Fibroblast of lung (primary cell): ENCODE measurements around the gene BCO2. TPM values are rescaled to one million over a fixed set of nuclear protein-coding genes. Genes with fewer than 3 reads are reported as not detected.

Experiments
- DNase-seq, 2 donors: peaks; one replicate each; pipeline versions ENCODE4 v3.0.0 to v3.0.0-alpha.2; 2010; ENCODE audit warnings: low read depth in 2 of 2
- H2AFZ ChIP-seq: 2 replicates; pipeline ENCODE4 v1.5.1; 2012; ENCODE audit warnings: low read length, control low read depth, inconsistent platforms
- H3K27ac ChIP-seq: 2 replicates; pipeline ENCODE4 v1.5.1; 2011; ENCODE audit warnings: low read length, control low read depth; ENCODE audit not compliant: insufficient read depth
- H3K27me3 ChIP-seq: 2 replicates; pipeline ENCODE4 v1.5.1; 2011; ENCODE audit warnings: mild to moderate bottlenecking, low read length; ENCODE audit not compliant: control insufficient read depth, insufficient read depth
- H3K36me3 ChIP-seq: 2 replicates; pipeline ENCODE4 v1.5.1; 2011; ENCODE audit warnings: low read length; ENCODE audit not compliant: control insufficient read depth, insufficient read depth
- H3K4me1 ChIP-seq: 2 replicates; pipeline ENCODE4 v1.5.1; 2011; ENCODE audit warnings: low read length; ENCODE audit not compliant: control insufficient read depth, insufficient read depth; ENCODE audit errors: extremely low read depth
- H3K4me2 ChIP-seq: 2 replicates; pipeline ENCODE4 v1.5.1; 2011; ENCODE audit warnings: low read length, control low read depth; ENCODE audit not compliant: insufficient read depth; ENCODE audit errors: extremely low read depth
- H3K4me3 ChIP-seq, 4 experiments: fragments of 200-600 bp in 1 of 4; sonication (generic) in 1 of 4; replicated peaks in 1 of 4; 2 replicates each; pipeline ENCODE4 v1.5.1; 2011 to 2016; ENCODE audit warnings: low read length in 4 of 4, low read depth in 3 of 4, mild to moderate bottlenecking in 3 of 4, control low read depth in 2 of 4, inconsistent platforms in 1 of 4, mixed read lengths in 1 of 4; ENCODE audit not compliant: insufficient read depth in 1 of 4; ENCODE audit errors: control extremely low read depth in 1 of 4
- H3K79me2 ChIP-seq: 2 replicates; pipeline ENCODE4 v1.5.1; 2012; ENCODE audit warnings: mild to moderate bottlenecking, low read length, inconsistent platforms; ENCODE audit not compliant: control insufficient read depth, insufficient read depth
- H3K9ac ChIP-seq: 2 replicates; pipeline ENCODE4 v1.5.1; 2011; ENCODE audit warnings: mild to moderate bottlenecking, low read length, control low read depth; ENCODE audit not compliant: insufficient read depth
- H3K9me3 ChIP-seq: 2 replicates; pipeline ENCODE4 v1.5.1; 2012; ENCODE audit warnings: low read depth, low read length; ENCODE audit not compliant: control insufficient read depth, insufficient read depth
- H4K20me1 ChIP-seq: 2 replicates; pipeline ENCODE4 v1.5.1; 2011; ENCODE audit warnings: low read length; ENCODE audit not compliant: control insufficient read depth, insufficient read depth; ENCODE audit errors: extremely low read depth
- EZH2 ChIP-seq: IDR thresholded peaks from 2 replicates; pipeline ENCODE4 v1.5.1; 2012; ENCODE audit warnings: low read length, control low read depth, mild to moderate bottlenecking; ENCODE audit errors: missing control alignments
- polyA plus RNA-seq, 2 donors: library from polyadenylated mRNA; depleted of rRNA in 1 of 2; stranded (reverse) in 1 of 2; unstranded in 1 of 2; fragments of >200 nt; gene quantifications; 2 replicates each; pipeline ENCODE4 v1.2.1, GENCODE V29; 2011 to 2012; ENCODE audit warnings: missing spikeins in 1 of 2
- total RNA-seq: library from RNA; depleted of rRNA; stranded (reverse); fragments of >200 nt; gene quantifications from 2 replicates; pipeline ENCODE4 v1.2.1, GENCODE V29; 2014
- TF ChIP-seq, protein P1 (sequence below), 2 donors: IDR thresholded peaks in 1 of 2; conservative IDR thresholded peaks in 1 of 2; 1 replicate in 1 of 2; 2 replicates in 1 of 2; pipeline ENCODE4 v1.5.1; 2011 to 2012; ENCODE audit warnings: low read length in 2 of 2, control low read depth in 1 of 2, inconsistent platforms in 1 of 2, low read depth in 1 of 2, mild to moderate bottlenecking in 1 of 2

The BCO2 gene
- total and polyA plus RNA-seq, 2 donors (not counting 1 experiment from before 2014, with no cell fraction given) = 0.42 to 2.1 TPM

- H3K9me3 ChIP-seq = no peaks in the 10 kb centered on the region
- no peak for TF ChIP-seq EZH2
- TF ChIP-seq, protein P1, sequence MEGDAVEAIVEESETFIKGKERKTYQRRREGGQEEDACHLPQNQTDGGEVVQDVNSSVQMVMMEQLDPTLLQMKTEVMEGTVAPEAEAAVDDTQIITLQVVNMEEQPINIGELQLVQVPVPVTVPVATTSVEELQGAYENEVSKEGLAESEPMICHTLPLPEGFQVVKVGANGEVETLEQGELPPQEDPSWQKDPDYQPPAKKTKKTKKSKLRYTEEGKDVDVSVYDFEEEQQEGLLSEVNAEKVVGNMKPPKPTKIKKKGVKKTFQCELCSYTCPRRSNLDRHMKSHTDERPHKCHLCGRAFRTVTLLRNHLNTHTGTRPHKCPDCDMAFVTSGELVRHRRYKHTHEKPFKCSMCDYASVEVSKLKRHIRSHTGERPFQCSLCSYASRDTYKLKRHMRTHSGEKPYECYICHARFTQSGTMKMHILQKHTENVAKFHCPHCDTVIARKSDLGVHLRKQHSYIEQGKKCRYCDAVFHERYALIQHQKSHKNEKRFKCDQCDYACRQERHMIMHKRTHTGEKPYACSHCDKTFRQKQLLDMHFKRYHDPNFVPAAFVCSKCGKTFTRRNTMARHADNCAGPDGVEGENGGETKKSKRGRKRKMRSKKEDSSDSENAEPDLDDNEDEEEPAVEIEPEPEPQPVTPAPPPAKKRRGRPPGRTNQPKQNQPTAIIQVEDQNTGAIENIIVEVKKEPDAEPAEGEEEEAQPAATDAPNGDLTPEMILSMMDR (conservative IDR thresholded peaks at IDR 0.05 in 1 of 2, IDR thresholded peaks at IDR 0.05 in 1 of 2; ENCODE audit: low read depth in 1 of 2, low read length in 2 of 2) = no peak
- H3K4me1 ChIP-seq = no peaks in the 10 kb centered on the region
- H3K27ac ChIP-seq = no peak overlapping the region
- H4K20me1 ChIP-seq = no peaks in the 10 kb centered on the region
- no peak overlapping the region for H3K9ac ChIP-seq
- H2AFZ ChIP-seq = no peak overlapping the region
- H3K27me3 ChIP-seq = no peaks in the 10 kb centered on the region
- H3K4me2 ChIP-seq = no peak overlapping the region
- DNase-seq = peak in 1 of 2 donors; percentile 42
- no peak overlapping the region for H3K4me3 ChIP-seq
- H3K79me2 ChIP-seq = no peaks in the 10 kb centered on the region
- H3K36me3 ChIP-seq = no peaks in the 10 kb centered on the region
Measured at GRCh38 chr11:112267188-112267591, 91.9 kb downstream of the BCO2 start.

- TF ChIP-seq, protein P1 (conservative IDR thresholded peaks at IDR 0.05 in 1 of 2, IDR thresholded peaks at IDR 0.05 in 1 of 2; ENCODE audit: low read depth in 1 of 2, low read length in 2 of 2) = no peak
- no peak for TF ChIP-seq EZH2
- Histone ChIP-seq H3K9ac (no peak overlapping the region), H3K36me3 (no peaks in the 10 kb centered on the region), H3K4me1 (no peaks in the 10 kb centered on the region), H3K27ac (no peak overlapping the region), H4K20me1 (no peaks in the 10 kb centered on the region), H3K9me3 (no peaks in the 10 kb centered on the region), H2AFZ (no peak overlapping the region), H3K27me3 (no peaks in the 10 kb centered on the region), H3K4me3 (no peak overlapping the region), H3K4me2 (no peak overlapping the region), H3K79me2 (no peaks in the 10 kb centered on the region)
- peak in 1 of 2 donors; percentile 28 for DNase-seq
Measured at GRCh38 chr11:112268406-112268805, 93.1 kb downstream of the BCO2 start.

Other genes starting within 250 kb of the BCO2 start
- gene DIXDC1, start 238.2 kb upstream of the BCO2 start, total RNA-seq = 18.2 and 19.8 TPM in 2 replicates
- gene DIXDC1, start 238.2 kb upstream of the BCO2 start, polyA plus RNA-seq = 8.4 and 14.3 TPM in 2 replicates
- 26.2 and 33.9 TPM in 2 replicates for gene DLAT, start 150.1 kb upstream of the BCO2 start, total RNA-seq
- gene DLAT, start 150.1 kb upstream of the BCO2 start, polyA plus RNA-seq = 37.8 and 48.8 TPM in 2 replicates
- 1.5 TPM in 2 replicates for gene PIH1D2, start 101.5 kb upstream of the BCO2 start, total RNA-seq
- 1.7 and 1.9 TPM in 2 replicates for gene PIH1D2, start 101.5 kb upstream of the BCO2 start, polyA plus RNA-seq
- 25.8 and 26.2 TPM in 2 replicates for gene NKAPD1, start 101.2 kb upstream of the BCO2 start, total RNA-seq
- gene NKAPD1, start 101.2 kb upstream of the BCO2 start, polyA plus RNA-seq = 24.1 and 27.5 TPM in 2 replicates
- 46.7 and 55.3 TPM in 2 replicates for gene TIMM8B, start 88.8 kb upstream of the BCO2 start, total RNA-seq
- 61.7 and 75.3 TPM in 2 replicates for gene TIMM8B, start 88.8 kb upstream of the BCO2 start, polyA plus RNA-seq
- gene SDHD, start 88.6 kb upstream of the BCO2 start, total RNA-seq = 186 and 203 TPM in 2 replicates
- 148 and 176 TPM in 2 replicates for gene SDHD, start 88.6 kb upstream of the BCO2 start, polyA plus RNA-seq
- gene IL18, start 11.4 kb upstream of the BCO2 start, total RNA-seq = 0.17 and 0.26 TPM in 2 replicates
- 0.23 and 0.77 TPM in 2 replicates for gene IL18, start 11.4 kb upstream of the BCO2 start, polyA plus RNA-seq
- 0.17 TPM in 1 of 2 replicates, not detected in the other for gene TEX12, start 8.1 kb upstream of the BCO2 start, total RNA-seq
- gene TEX12, start 8.1 kb upstream of the BCO2 start, polyA plus RNA-seq = 0.09 TPM in 1 of 2 replicates, not detected in the other
- 47.5 and 69.0 TPM in 2 replicates for gene PTS, start 50.9 kb downstream of the BCO2 start, total RNA-seq
- gene PTS, start 50.9 kb downstream of the BCO2 start, polyA plus RNA-seq = 47.4 and 51.6 TPM in 2 replicates
- gene PLET1, start 85.3 kb downstream of the BCO2 start, total RNA-seq = not detected in 2 replicates
- not detected in 2 replicates for gene PLET1, start 85.3 kb downstream of the BCO2 start, polyA plus RNA-seq